OCI-LY1 (cell line): ENCODE results near the gene IRS1.

Source experiments
- CTCF ChIP-seq: fragments of 200-600 bp; sonication (generic), shearing (Covaris generic); IDR thresholded peaks from 2 replicates; pipeline ENCODE4 v1.5.1; 2017; ENCODE audit warnings: mild to moderate bottlenecking, antibody characterized with exemption, low read length, moderate library complexity, mixed read lengths
- EZH2 ChIP-seq: fragments of 200-600 bp; sonication (generic), shearing (Covaris generic); IDR thresholded peaks from 2 replicates; pipeline ENCODE4 v1.8.0; 2017; ENCODE audit warnings: borderline replicate concordance, mixed run types, mild to moderate bottlenecking, antibody characterized with exemption, low read length, moderate library complexity, mixed read lengths

- TF ChIP-seq CTCF (no peak), EZH2 (no peak)
Observed at GRCh38 chr2:226716126-226716525, 83.5 kb downstream of the IRS1 start.
